GM23248 (cell line): ENCODE results near the gene NEK2. TPM values are rescaled to one million over a fixed set of nuclear protein-coding genes. Genes with fewer than 3 reads are reported as not detected.
"Not testable (repeated sequence)": the region's sequence is repeated elsewhere in the genome, so short reads cannot be mapped to it uniquely, and the experiment has no call there.

Experiments used
- DNase-seq: peaks from one replicate; pipeline ENCODE4 v3.0.0-alpha.2; 2015
- H2AFZ ChIP-seq: fragments of 200-600 bp; sonication (generic); 2 replicates; pipeline ENCODE4 v1.6.1; 2016; ENCODE audit warnings: antibody characterized with exemption
- H3F3A ChIP-seq: fragments of 200-600 bp; sonication (generic); 2 replicates; pipeline ENCODE4 v1.6.1; 2016; ENCODE audit warnings: mild to moderate bottlenecking, antibody characterized with exemption, mixed run types; ENCODE audit not compliant: insufficient read depth
- H3K27ac ChIP-seq: fragments of 200-600 bp; sonication (generic); 2 replicates; pipeline ENCODE4 v1.5.1; 2016; ENCODE audit warnings: mild to moderate bottlenecking
- H3K27me3 ChIP-seq: fragments of 200-600 bp; sonication (generic); replicated peaks from 2 replicates; pipeline ENCODE4 v1.6.1; 2016; ENCODE audit warnings: mild to moderate bottlenecking; ENCODE audit not compliant: insufficient read depth
- H3K36me3 ChIP-seq: fragments of 200-600 bp; sonication (generic); 2 replicates; pipeline ENCODE4 v1.6.1; 2016; ENCODE audit warnings: low read depth, mild to moderate bottlenecking
- H3K4me1 ChIP-seq: fragments of 200-600 bp; sonication (generic); 2 replicates; pipeline ENCODE4 v1.6.1; 2016; ENCODE audit warnings: mild to moderate bottlenecking; ENCODE audit not compliant: insufficient read depth
- H3K4me2 ChIP-seq: fragments of 200-600 bp; sonication (generic); one replicate; pipeline ENCODE4 v1.6.1; 2016; ENCODE audit warnings: mild to moderate bottlenecking; ENCODE audit not compliant: unreplicated experiment
- H3K4me3 ChIP-seq: fragments of 200-600 bp; sonication (generic); 2 replicates; pipeline ENCODE4 v1.5.1; 2016; ENCODE audit warnings: mild to moderate bottlenecking
- H3K79me2 ChIP-seq: fragments of 200-600 bp; sonication (generic); 2 replicates; pipeline ENCODE4 v1.6.1; 2016; ENCODE audit warnings: mild to moderate bottlenecking; ENCODE audit not compliant: insufficient read depth
- H3K9ac ChIP-seq: fragments of 200-600 bp; sonication (generic); 2 replicates; pipeline ENCODE4 v1.6.1; 2016; ENCODE audit warnings: mild to moderate bottlenecking
- H3K9me2 ChIP-seq: fragments of 200-600 bp; sonication (generic); 2 replicates; pipeline ENCODE4 v1.6.1; 2016; ENCODE audit warnings: mixed run types, mild to moderate bottlenecking, moderate library complexity; ENCODE audit not compliant: insufficient read depth
- H3K9me3 ChIP-seq: fragments of 200-600 bp; sonication (generic); one replicate; pipeline ENCODE4 v1.6.1; 2017; ENCODE audit warnings: low read depth
- H4K20me1 ChIP-seq: fragments of 200-600 bp; sonication (generic); 2 replicates; pipeline ENCODE4 v1.6.0; 2016; ENCODE audit not compliant: insufficient read depth
- EZH2 ChIP-seq: fragments of 200-600 bp; sonication (generic); IDR thresholded peaks from 2 replicates; pipeline ENCODE4 v1.6.1; 2018; ENCODE audit warnings: antibody characterized with exemption, mild to moderate bottlenecking; ENCODE audit not compliant: insufficient read depth, poor library complexity, severe bottlenecking
- EZH2phosphoT487 ChIP-seq: fragments of 200-600 bp; sonication (generic); IDR thresholded peaks from 2 replicates; pipeline ENCODE4 v1.6.1; 2018; ENCODE audit warnings: antibody characterized with exemption, moderate library complexity, mild to moderate bottlenecking, low read depth; ENCODE audit not compliant: insufficient read depth
- WGBS, 2 experiments: methylation state at CpG; one replicate each; pipeline ENCODE4 v1.1.6; 2015 to 2017; ENCODE audit warnings: low lambda C conversion rate in 2 of 2, low coverage in 1 of 2; ENCODE audit errors: missing lambda C conversion rate in 2 of 2; 5-methylcytosine and 5-hydroxymethylcytosine counted together
- in situ Hi-C: fragments of 300-500 bp; cut with MboI; formaldehyde crosslinking; loops from 2 replicates; pipeline ENCODE4 v1.15.0; 2020
- polyA plus RNA-seq: library from polyadenylated mRNA; unstranded; fragments of >200 nt; fragmentation: Nextera tagmentation; extraction: Ambion mirVana; gene quantifications from 2 replicates; pipeline ENCODE4 v1.2.1, GENCODE V29; 2016
- total RNA-seq: library from RNA; depleted of rRNA; stranded (reverse); fragments of >200 nt; shearing (Covaris generic); gene quantifications from 2 replicates; pipeline ENCODE4 v1.2.3, GENCODE V29; 2014

Gene NEK2
- total and polyA plus RNA-seq, 2 experiments from 2014 or later: 10.6 to 11.3 TPM

GRCh38 chr1:211637066-211637465 lies 38.4 kb downstream of the NEK2 start:
- H3K4me2 ChIP-seq: no peak overlapping the region
- peaks cover 23% of the 10 kb centered on the region for H3F3A ChIP-seq
- in situ Hi-C loops: no loop called here
- H3K9ac ChIP-seq: no peak overlapping the region
- H3K27me3 ChIP-seq: no peaks in the 10 kb centered on the region
- no peaks in the 10 kb centered on the region for H3K9me2 ChIP-seq
- no peaks in the 10 kb centered on the region for H3K36me3 ChIP-seq
- WGBS, 2 experiments: 90 to 95% methylated on average over 3 of the region's 3 CpGs
- peaks cover 37% of the 10 kb centered on the region for H3K4me1 ChIP-seq
- TF ChIP-seq EZH2phosphoT487 (no peak), EZH2 (no peak)
- H3K79me2 ChIP-seq: no peaks in the 10 kb centered on the region
- DNase-seq: no peak
- H2AFZ ChIP-seq: no peak overlapping the region
- no peak overlapping the region for H3K27ac ChIP-seq
- no peak overlapping the region for H3K4me3 ChIP-seq
- H4K20me1 ChIP-seq: no peaks in the 10 kb centered on the region
- H3K9me3 ChIP-seq: no peaks in the 10 kb centered on the region

GRCh38 chr1:211636575-211637029 lies 38.8 kb downstream of the NEK2 start:
- H3K9ac ChIP-seq, H3K9me3 ChIP-seq, H3K27ac ChIP-seq, H3K4me3 ChIP-seq, H3K9me2 ChIP-seq, in situ Hi-C loops, H4K20me1 ChIP-seq, H3K79me2 ChIP-seq, H3K4me2 ChIP-seq, H3K27me3 ChIP-seq, H2AFZ ChIP-seq, H3K36me3 ChIP-seq: not testable (repeated sequence)
- Histone ChIP-seq H3F3A (peaks cover 23% of the 10 kb centered on the region), H3K4me1 (peaks cover 37% of the 10 kb centered on the region)
- WGBS, 2 experiments: 67 to 76% methylated on average over 9 of the region's 9 CpGs
- peak; percentile 76 for DNase-seq

GRCh38 chr1:211635597-211636205 lies 39.7 kb downstream of the NEK2 start:
- peak; percentile 45 for DNase-seq
- no peak overlapping the region for H3K27ac ChIP-seq
- in situ Hi-C loops: no loop called here

GRCh38 chr1:211634931-211635330 lies 40.5 kb downstream of the NEK2 start:
- no peak overlapping the region for H3K4me3 ChIP-seq
- H3K36me3 ChIP-seq: no peaks in the 10 kb centered on the region
- no peak for DNase-seq
- H3K4me1 ChIP-seq: peaks cover 29% of the 10 kb centered on the region
- H2AFZ ChIP-seq: no peak overlapping the region
- WGBS, 2 experiments: 95 to 99% methylated on average over 4 of the region's 4 CpGs
- no peak overlapping the region for H3K4me2 ChIP-seq
- no peak overlapping the region for H3K27ac ChIP-seq
- in situ Hi-C loops: no loop called here
- no peaks in the 10 kb centered on the region for H3K9me2 ChIP-seq
- no peak overlapping the region for H3K9ac ChIP-seq
- H3K27me3 ChIP-seq: no peaks in the 10 kb centered on the region
- no peaks in the 10 kb centered on the region for H4K20me1 ChIP-seq
- TF ChIP-seq EZH2: no peak
- TF ChIP-seq EZH2phosphoT487: no peak
- peaks cover 16% of the 10 kb centered on the region for H3F3A ChIP-seq
- no peaks in the 10 kb centered on the region for H3K9me3 ChIP-seq
- H3K79me2 ChIP-seq: no peaks in the 10 kb centered on the region

More at GRCh38 chr1:211635597-211636205, 39.7 kb downstream of the NEK2 start:
- peaks cover 37% of the 10 kb centered on the region for H3K4me1 ChIP-seq
- no peaks in the 10 kb centered on the region for H4K20me1 ChIP-seq
- H3F3A ChIP-seq: peaks cover 23% of the 10 kb centered on the region
- no peaks in the 10 kb centered on the region for H3K36me3 ChIP-seq
- H3K27me3 ChIP-seq: no peaks in the 10 kb centered on the region
- TF ChIP-seq EZH2 (no peak), EZH2phosphoT487 (no peak)
- H3K4me2 ChIP-seq: peak overlapping the region; percentile 12
- H3K79me2 ChIP-seq: no peaks in the 10 kb centered on the region
- H2AFZ ChIP-seq: no peak overlapping the region
- H3K9me2 ChIP-seq: no peaks in the 10 kb centered on the region
- WGBS, 2 experiments: 91 to 92% methylated on average over 9 of the region's 9 CpGs
- no peaks in the 10 kb centered on the region for H3K9me3 ChIP-seq
- no peak overlapping the region for H3K9ac ChIP-seq
- no peak overlapping the region for H3K4me3 ChIP-seq

- TF ChIP-seq EZH2: no peak
- TF ChIP-seq EZH2phosphoT487: no peak
- Histone ChIP-seq H3K9ac (no peak overlapping the region), H4K20me1 (no peaks in the 10 kb centered on the region), H3K36me3 (no peaks in the 10 kb centered on the region), H3K4me2 (no peak overlapping the region), H3K4me3 (no peak overlapping the region), H2AFZ (no peak overlapping the region), H3K9me3 (no peaks in the 10 kb centered on the region), H3F3A (peaks cover 12% of the 10 kb centered on the region; the same call in 1 of the 2 replicates), H3K27me3 (no peaks in the 10 kb centered on the region), H3K4me1 (peaks cover 25% of the 10 kb centered on the region), H3K79me2 (no peaks in the 10 kb centered on the region), H3K27ac (no peak overlapping the region), H3K9me2 (no peaks in the 10 kb centered on the region)
- DNase-seq: no peak
- in situ Hi-C loops: no loop called here
- WGBS, 2 experiments: 81 to 85% methylated on average over 4 of the region's 4 CpGs
These were observed 41.0 kb downstream of the NEK2 start for GRCh38 chr1:211634461-211634860.
